Measurements from ENCODE around the gene ZC3H12A. TPM values are rescaled to one million over a fixed set of nuclear protein-coding genes. Genes with fewer than 3 reads are reported as not detected.
A peak's percentile ranks its signal among the peaks of the same experiment; 100 is the strongest.

The ZC3H12A gene
- total RNA-seq, result 10 to 100 TPM; 33.5 to 46.1 TPM

DNA sequence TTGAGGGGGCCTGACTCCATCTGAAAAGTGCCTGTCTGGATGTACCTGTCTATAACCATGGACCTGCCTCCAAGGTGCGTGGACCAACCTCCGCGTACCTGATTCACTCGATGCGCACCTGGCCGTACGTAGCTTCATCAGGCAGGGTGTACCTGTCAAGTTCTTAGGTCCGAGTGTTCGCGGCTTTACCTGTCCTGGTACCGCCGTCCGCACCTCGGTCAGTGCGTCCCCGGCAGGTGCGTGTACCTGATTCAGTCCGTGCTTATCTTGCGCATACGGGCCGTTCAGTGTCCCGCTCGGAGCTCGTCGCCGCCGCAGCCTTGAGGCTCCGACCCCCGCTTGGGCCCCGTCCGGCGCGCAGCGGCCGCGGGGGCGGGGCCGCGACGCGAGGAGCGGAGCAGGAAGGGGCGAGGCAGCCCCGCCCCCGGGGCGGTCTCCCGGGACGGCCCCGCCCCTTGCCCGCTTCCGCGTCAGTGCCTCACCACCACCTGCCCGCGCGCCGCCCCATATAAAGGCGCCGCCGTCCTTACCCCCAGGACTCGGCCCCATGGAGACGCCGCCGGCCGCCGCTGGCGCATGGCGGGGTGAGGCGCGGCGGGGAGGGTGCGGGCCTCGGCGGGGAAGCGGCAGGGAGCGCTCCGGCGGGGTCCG lies at the start of gene ZC3H12A:
ZC3H12A (plus strand) TSS at position 535 of the 651 bp plus-strand sequence. CDS start 917 bp downstream, outside the sequence.
- no peaks in the 10 kb centered on the region for H3K27me3 Mint-ChIP-seq (ENCODE audit: low read depth)
- H3K36me3 Mint-ChIP-seq (ENCODE audit: insufficient read depth in 2 of 2), result peaks cover 20 to 22% of the 10 kb centered on the region in 2 donors
- ATAC-seq (replicated peaks in 1 of 2) (peak; percentile 60 to 65), DNase-seq (peak; percentile 94 to 98)
- peak within 1 kb of the TSS; percentile 90 for H3K27ac Mint-ChIP-seq
- H3K4me1 Mint-ChIP-seq (ENCODE audit: low read depth), result peaks cover 66% of the 10 kb centered on the region
- peak within 1 kb of the TSS; percentile 87 to 91 for H3K4me3 Mint-ChIP-seq
- no peaks in the 10 kb centered on the region for H3K9me3 Mint-ChIP-seq

DNA sequence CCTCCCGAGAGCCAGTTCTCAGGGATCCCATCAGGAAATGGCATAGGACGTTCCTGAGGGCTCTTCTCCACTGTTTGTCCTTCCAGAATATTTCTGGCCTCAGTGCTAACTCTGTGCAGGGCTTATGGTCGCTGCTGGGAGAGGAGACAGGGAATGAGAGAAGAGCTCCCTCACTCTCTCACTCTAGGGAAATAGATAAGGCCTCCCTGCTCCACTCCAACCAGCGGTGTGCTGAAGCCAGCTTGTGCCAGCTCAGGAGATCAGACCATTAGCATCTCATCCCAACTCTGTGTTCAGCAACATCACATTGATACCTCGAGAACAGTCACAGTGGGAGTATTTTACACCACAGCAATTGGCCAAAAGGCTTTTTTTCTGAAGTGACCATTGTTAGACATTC lies 49.2 kb upstream of the ZC3H12A start:
- ATAC-seq (replicated peaks in 1 of 2) (no peak), DNase-seq (no peak)
- H3K27ac Mint-ChIP-seq, result no peak overlapping the region
- H3K36me3 Mint-ChIP-seq (ENCODE audit: insufficient read depth in 2 of 2), result no peaks in the 10 kb centered on the region
- H3K9me3 Mint-ChIP-seq, result no peaks in the 10 kb centered on the region
- H3K4me3 Mint-ChIP-seq, result no peak overlapping the region
- H3K27me3 Mint-ChIP-seq (ENCODE audit: low read depth), result peaks cover 15% of the 10 kb centered on the region
- H3K4me1 Mint-ChIP-seq (ENCODE audit: low read depth), result no peaks in the 10 kb centered on the region

DNA sequence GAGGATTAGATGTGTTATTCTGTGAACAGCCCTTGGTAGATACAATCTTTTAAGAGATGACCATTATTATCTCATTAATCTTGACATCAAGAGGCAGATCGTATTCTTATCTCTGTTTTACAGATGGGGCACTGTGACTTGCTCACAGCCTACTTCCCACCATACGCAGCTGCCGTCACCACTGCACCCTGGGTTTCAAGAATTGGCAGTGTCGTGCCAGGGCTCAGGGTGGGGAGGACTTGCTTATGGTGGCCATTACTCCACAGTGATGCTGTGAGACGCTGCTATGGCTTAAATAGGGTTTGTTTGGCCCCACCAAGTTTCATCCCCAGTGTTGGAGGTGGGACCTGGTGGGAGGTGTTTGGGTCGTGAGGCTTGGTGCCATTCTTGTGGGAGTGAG lies 45.4 kb upstream of the ZC3H12A start:
- Mint-ChIP-seq H3K4me1 (ENCODE audit: low read depth) (no peaks in the 10 kb centered on the region), H3K9me3 (no peaks in the 10 kb centered on the region), H3K36me3 (ENCODE audit: insufficient read depth in 2 of 2) (no peaks in the 10 kb centered on the region), H3K27me3 (ENCODE audit: low read depth) (peaks cover 21% of the 10 kb centered on the region), H3K27ac (no peak overlapping the region), H3K4me3 (no peak overlapping the region)
- DNase-seq (no peak), ATAC-seq (replicated peaks in 1 of 2) (no peak)

DNA sequence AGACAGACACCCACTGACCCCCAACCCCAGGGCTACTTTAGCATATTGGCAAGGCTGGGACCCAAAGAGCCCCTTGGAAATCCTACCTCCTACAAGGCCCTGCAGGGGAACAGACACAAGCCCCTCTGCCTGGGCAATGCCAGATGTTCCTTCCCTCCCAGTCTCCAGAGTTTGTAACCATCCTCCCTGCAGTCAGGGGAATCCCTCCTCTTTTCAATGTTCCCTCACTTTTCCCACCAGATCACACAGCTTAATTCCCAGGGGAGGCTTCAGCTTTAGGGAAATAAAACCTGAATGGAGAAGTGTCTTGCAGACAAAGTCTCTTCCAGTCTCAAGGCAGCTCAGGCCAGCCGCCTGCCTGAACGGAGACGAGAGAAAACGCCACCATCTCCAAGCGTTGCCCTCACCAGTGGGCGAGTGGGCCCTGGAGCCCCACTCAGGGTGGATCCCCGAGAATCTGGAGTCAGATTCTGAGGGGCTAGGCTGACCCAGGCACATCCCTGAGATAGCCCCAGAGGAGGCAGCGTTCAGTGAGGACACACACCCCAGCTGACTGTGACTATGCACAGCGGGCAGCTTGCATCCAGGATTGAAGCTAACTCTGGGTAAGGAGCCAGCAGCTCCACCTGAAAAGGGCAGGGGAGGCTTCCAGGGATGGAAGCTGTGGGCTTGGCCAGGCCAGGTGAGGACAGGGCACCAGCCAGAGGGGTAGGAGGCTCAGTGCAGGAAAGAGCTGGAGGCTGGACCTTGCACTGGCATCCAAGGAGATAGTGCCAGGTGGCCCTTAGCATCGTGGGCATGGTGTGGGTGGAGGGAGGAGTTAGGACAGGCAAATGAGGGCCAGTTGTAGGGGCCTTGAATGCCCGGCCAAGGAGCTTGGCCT lies 44.0 kb upstream of the ZC3H12A start:
- H3K27ac Mint-ChIP-seq, result no peak overlapping the region
- no peaks in the 10 kb centered on the region for H3K9me3 Mint-ChIP-seq
- H3K4me1 Mint-ChIP-seq (ENCODE audit: low read depth), result no peaks in the 10 kb centered on the region
- DNase-seq (no peak), ATAC-seq (replicated peaks in 1 of 2) (no peak)
- peaks cover 21% of the 10 kb centered on the region for H3K27me3 Mint-ChIP-seq (ENCODE audit: low read depth)
- no peaks in the 10 kb centered on the region for H3K36me3 Mint-ChIP-seq (ENCODE audit: insufficient read depth in 2 of 2)
- H3K4me3 Mint-ChIP-seq, result no peak overlapping the region

DNA sequence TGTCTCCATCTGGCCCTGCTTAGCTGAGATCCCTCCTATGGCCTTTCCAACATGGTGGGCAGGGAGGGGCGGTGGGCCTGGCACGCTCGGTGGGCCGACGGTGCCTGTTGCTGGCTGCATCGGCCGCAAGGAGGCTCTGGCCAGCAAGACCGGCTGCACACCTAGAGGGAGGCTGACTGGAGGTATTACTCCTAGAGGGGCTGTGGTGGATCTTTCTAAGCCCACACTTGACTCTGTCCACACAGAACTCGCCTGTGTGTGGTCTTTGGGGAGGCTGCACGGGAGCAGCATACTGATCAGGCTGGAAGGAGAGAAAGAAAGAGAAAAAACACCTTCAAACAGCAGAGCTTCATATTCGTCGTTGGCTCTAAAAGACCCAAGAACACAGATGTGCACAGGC lies 41.7 kb upstream of the ZC3H12A start:
- Mint-ChIP-seq H3K27me3 (ENCODE audit: low read depth) (peaks cover 21% of the 10 kb centered on the region), H3K4me1 (ENCODE audit: low read depth) (no peaks in the 10 kb centered on the region), H3K27ac (no peak overlapping the region), H3K4me3 (no peak overlapping the region), H3K36me3 (ENCODE audit: insufficient read depth in 2 of 2) (no peaks in the 10 kb centered on the region), H3K9me3 (no peaks in the 10 kb centered on the region)
- DNase-seq (no peak), ATAC-seq (replicated peaks in 1 of 2) (no peak)

DNA sequence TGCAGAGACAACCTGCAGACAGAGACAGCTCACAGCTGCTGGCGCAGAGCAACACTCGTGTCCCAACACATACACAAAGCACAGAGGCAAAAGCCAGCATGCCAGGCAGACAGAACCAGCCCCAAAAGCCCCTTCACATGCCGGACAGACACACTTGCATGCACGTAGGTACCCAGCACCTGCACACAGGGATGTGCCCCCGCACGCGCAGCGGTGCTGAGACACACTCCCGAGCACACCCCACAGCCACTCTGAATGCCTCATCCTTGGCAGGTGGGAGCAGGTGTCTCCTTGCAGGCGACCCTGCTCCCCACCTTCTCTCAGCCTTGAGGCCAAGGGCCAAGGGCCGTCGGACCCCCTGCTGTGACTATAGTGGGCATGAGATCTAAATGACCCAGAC lies 41.2 kb upstream of the ZC3H12A start:
- DNase-seq, result no peak
- Mint-ChIP-seq H3K4me1 (ENCODE audit: low read depth) (no peaks in the 10 kb centered on the region), H3K27ac (no peak overlapping the region), H3K36me3 (ENCODE audit: insufficient read depth in 2 of 2) (no peaks in the 10 kb centered on the region), H3K9me3 (no peaks in the 10 kb centered on the region), H3K27me3 (ENCODE audit: low read depth) (peaks cover 21% of the 10 kb centered on the region), H3K4me3 (no peak overlapping the region)
- ATAC-seq (replicated peaks in 1 of 2), result no peak

DNA sequence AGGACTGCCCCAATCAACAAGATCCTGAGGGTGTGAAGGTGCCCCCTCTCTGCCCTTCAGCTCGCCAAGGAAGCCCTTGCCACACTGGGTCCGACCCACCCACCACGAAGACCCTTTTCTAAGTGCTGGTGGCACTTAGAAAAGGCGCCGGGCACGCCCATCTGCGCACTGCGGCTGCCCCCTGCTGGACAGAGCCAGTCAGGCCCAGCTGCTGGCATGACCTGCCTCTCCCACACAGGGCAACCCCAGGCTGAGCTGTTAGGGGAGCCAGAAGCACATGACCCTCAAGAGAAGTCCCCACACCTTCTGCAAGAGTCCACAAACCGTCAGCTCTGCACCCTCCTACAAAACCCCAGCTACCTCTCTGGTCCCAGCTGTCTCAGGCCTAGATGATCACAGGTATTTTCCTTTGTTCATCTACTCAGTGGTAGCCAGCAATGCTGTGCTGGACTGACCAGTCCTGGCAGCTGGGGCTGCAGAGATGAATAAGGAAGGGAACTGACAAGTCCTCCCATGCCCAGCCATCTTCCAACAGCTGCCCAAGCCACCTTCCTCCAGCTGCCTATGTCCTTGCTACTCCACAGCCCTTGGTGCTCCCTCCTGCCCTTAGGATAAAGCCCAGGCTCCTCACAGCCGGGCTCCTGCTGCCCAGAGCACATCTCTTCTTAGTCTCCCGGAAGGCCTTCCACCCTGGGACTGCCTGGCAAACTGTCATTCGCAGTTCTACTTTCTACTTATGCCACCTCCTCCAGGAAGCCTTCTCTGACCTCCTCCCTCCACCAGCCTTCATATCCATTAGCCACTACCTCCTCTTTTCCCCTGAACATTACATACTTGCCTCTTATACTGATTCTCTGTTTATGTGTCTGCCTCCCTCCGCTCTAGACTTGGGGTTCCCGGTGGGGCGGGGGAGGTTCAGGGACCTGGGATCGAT lies 39.8 kb upstream of the ZC3H12A start:
- Mint-ChIP-seq H3K4me1 (ENCODE audit: low read depth) (no peaks in the 10 kb centered on the region), H3K4me3 (no peak overlapping the region), H3K27ac (no peak overlapping the region), H3K9me3 (no peaks in the 10 kb centered on the region), H3K27me3 (ENCODE audit: low read depth) (peaks cover 18% of the 10 kb centered on the region), H3K36me3 (ENCODE audit: insufficient read depth in 2 of 2) (no peaks in the 10 kb centered on the region)
- ATAC-seq (replicated peaks in 1 of 2), result peak; percentile 85 to 87
- peak; percentile 74 to 79 for DNase-seq

DNA sequence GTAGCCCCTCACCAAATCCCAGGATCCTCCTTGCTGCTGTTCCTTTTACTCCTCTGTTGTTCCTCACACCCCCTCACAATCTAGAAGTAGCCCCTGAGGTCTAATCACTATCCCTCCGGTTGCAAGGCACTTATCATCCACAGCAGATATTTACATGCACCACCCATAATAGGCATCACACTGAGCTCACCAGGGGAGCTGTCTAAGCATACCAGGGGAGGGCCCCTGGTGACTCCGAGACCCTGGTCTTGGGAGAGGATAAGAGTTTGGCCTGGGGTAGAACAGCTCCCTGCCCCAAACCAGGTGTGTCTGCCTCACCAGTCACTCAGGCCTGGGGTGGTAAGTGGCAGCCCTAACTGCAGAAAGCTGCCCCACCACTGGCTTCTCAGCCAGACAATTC lies 37.3 kb upstream of the ZC3H12A start:
- ATAC-seq (replicated peaks in 1 of 2), result no peak
- H3K9me3 Mint-ChIP-seq, result no peaks in the 10 kb centered on the region
- H3K27ac Mint-ChIP-seq, result no peak overlapping the region
- H3K36me3 Mint-ChIP-seq (ENCODE audit: insufficient read depth in 2 of 2), result no peaks in the 10 kb centered on the region
- peaks cover 11% of the 10 kb centered on the region for H3K27me3 Mint-ChIP-seq (ENCODE audit: low read depth)
- no peaks in the 10 kb centered on the region for H3K4me1 Mint-ChIP-seq (ENCODE audit: low read depth)
- no peak for DNase-seq
- no peak overlapping the region for H3K4me3 Mint-ChIP-seq

DNA sequence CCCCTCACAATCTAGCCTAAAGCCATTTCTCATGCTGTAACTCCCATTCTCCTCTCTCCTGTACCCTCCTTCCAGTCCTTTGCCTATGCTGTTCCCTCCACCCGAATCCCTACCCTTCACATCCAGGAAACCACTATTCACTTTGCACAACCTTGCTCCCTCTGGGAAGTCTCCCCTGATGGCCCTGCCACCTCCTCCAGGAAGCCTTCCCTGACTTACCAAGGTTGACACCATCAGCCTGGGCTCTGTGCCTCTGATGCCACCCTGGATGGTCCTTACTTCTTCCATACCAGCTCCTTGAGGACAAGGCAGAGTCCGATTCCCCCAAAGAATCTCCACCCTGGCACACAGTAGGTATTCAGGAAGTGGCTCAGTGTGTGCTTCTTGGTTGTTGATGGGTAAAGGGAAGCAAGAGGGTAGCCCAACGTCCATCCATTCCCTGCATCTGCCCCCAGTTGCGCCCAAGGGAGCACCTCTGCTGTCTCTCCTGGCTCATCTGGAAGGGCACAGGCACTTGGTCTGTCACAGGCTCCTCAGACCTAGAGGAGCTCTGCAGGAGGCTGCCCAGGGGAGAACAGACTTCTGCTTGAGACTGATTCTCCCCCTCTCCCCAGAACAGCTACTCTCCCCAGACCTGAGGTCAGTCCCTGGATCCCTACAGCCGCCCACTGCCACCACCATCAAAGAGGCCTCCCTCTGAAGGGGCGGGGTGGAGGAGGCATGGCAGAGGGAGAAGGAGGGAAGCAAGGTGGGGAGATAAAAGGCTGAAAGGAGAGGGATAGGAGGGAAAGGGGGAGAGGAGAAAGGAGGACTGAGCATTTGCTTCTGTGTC lies 36.1 kb upstream of the ZC3H12A start:
- peaks cover 22% of the 10 kb centered on the region for H3K27me3 Mint-ChIP-seq (ENCODE audit: low read depth)
- ATAC-seq (replicated peaks in 1 of 2) (no peak), DNase-seq (no peak)
- H3K27ac Mint-ChIP-seq, result no peak overlapping the region
- H3K4me1 Mint-ChIP-seq (ENCODE audit: low read depth), result no peaks in the 10 kb centered on the region
- H3K4me3 Mint-ChIP-seq, result no peak overlapping the region
- no peaks in the 10 kb centered on the region for H3K36me3 Mint-ChIP-seq (ENCODE audit: insufficient read depth in 2 of 2)
- H3K9me3 Mint-ChIP-seq, result no peaks in the 10 kb centered on the region

DNA sequence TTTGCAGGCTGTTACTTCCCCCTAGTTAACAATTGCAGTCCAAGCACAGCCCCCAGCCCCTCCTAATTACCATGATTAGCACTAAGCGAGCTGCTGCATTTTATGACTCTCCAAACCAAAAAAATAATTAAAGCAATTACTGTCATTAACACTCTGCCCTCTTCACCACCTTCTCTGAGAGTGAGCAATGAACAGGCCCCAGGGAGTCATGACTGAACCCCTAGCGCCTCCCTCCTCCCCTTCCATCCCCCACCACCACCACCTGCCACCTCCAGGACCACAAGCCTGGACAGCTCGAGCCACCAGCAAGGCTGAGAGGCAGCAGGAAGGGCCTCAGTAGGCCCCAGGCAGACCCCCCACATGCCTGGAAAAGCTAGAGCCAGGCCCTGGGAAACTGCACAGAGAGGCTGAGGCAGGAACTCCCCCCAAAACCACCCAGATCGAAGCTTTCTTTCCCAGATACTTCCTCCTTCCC lies 35.5 kb upstream of the ZC3H12A start:
- H3K4me3 Mint-ChIP-seq, result no peak overlapping the region
- no peaks in the 10 kb centered on the region for H3K36me3 Mint-ChIP-seq (ENCODE audit: insufficient read depth in 2 of 2)
- no peaks in the 10 kb centered on the region for H3K4me1 Mint-ChIP-seq (ENCODE audit: low read depth)
- no peak overlapping the region for H3K27ac Mint-ChIP-seq
- ATAC-seq (replicated peaks in 1 of 2), result no peak
- peaks cover 24% of the 10 kb centered on the region for H3K27me3 Mint-ChIP-seq (ENCODE audit: low read depth)
- no peaks in the 10 kb centered on the region for H3K9me3 Mint-ChIP-seq
- no peak for DNase-seq

DNA sequence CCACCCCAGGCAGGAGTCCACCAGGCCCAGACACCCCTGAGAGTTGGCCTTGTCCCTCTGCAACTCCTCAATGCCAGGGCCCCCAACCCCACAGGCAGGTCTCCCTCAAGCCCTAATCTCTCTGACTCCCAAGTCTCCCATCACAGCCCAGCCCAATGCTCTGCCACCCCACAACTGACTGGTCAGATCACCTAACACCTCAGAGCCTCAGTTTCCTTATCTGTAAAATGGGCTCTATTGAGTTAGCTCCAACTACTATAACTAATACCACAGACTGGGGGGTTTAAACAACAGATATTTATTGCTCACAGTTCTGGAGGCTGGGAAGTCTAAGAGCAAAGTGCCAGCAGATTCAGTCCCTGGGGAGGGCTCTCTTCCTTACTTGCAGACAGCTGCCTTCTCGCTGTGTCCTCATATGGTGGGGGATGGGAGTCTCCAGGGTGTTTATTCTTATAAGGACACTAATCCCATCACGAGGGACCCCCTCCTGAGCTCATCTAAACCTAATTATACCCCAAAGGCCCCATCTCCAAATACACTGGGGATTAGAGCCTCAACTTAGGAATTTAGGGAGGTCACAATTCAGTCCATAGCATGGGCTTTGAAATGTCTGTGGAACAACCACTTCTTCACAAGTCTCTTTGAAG lies 34.9 kb upstream of the ZC3H12A start:
- H3K27ac Mint-ChIP-seq, result no peak overlapping the region
- H3K4me1 Mint-ChIP-seq (ENCODE audit: low read depth), result no peaks in the 10 kb centered on the region
- ATAC-seq (replicated peaks in 1 of 2) (no peak), DNase-seq (no peak)
- H3K4me3 Mint-ChIP-seq, result no peak overlapping the region
- no peaks in the 10 kb centered on the region for H3K36me3 Mint-ChIP-seq (ENCODE audit: insufficient read depth in 2 of 2)
- no peaks in the 10 kb centered on the region for H3K9me3 Mint-ChIP-seq
- peaks cover 24% of the 10 kb centered on the region for H3K27me3 Mint-ChIP-seq (ENCODE audit: low read depth)

DNA sequence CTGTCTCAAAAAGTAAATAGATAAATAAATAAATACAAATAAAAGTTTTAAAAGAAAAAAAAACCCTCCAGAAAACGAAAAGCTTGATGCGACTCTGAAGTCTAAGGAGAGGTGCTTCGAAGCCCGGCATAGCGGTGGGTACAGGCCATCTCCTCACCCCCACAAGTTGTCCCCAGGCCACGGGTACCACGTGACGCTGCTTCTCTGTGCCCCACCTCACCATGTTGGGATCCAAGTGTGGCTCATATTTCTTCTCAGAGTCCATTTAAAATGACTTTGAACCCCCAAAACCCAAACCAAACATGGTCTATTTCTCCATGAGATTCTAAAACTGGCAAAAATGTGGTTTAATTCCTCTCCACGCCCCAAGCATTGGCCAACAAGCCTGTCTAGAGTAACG lies 32.9 kb upstream of the ZC3H12A start:
- Mint-ChIP-seq H3K27ac (no peak overlapping the region), H3K27me3 (ENCODE audit: low read depth) (peaks cover 31% of the 10 kb centered on the region)
- DNase-seq, result no peak

More for the DNA sequence above, 32.9 kb upstream of the ZC3H12A start:
- no peaks in the 10 kb centered on the region for H3K9me3 Mint-ChIP-seq
- no peaks in the 10 kb centered on the region for H3K4me1 Mint-ChIP-seq (ENCODE audit: low read depth)
- no peak overlapping the region for H3K4me3 Mint-ChIP-seq
- ATAC-seq (replicated peaks in 1 of 2), result no peak
- no peaks in the 10 kb centered on the region for H3K36me3 Mint-ChIP-seq (ENCODE audit: insufficient read depth in 2 of 2)
